Kidney (tissue), 14 donors: Measurements from ENCODE around the gene CD177. TPM values are rescaled to one million over a fixed set of nuclear protein-coding genes. Genes with fewer than 3 reads are reported as not detected.

ENCODE experiments used
- DNase-seq, 5 donors: peaks; one replicate each; pipeline ENCODE4 v3.0.0-alpha.2; 2013 to 2020
- FAIRE-seq: peaks from 2 replicates; lab custom pipeline; 2012; peaks lifted over from hg19 to GRCh38; lab: Jason Lieb, UNC
- H3K27ac ChIP-seq, 2 donors: one replicate each; pipeline ENCODE4 v1.7.0; 2013; ENCODE audit warnings: low read depth in 2 of 2, low read length in 2 of 2, inconsistent platforms in 1 of 2
- H3K27me3 ChIP-seq: one replicate; pipeline ENCODE4 v1.7.1; 2013; ENCODE audit warnings: low read length, inconsistent platforms; ENCODE audit not compliant: control insufficient read depth, insufficient read depth
- H3K36me3 ChIP-seq, 3 donors: one replicate each; pipeline versions ENCODE4 v1.7.0 to v1.7.1; 2013; ENCODE audit warnings: low read length in 3 of 3, control low read depth in 1 of 3, inconsistent platforms in 1 of 3; ENCODE audit not compliant: insufficient read depth in 3 of 3, control insufficient read depth in 2 of 3
- H3K4me1 ChIP-seq, 3 donors: one replicate each; pipeline versions ENCODE4 v1.7.0 to v1.7.1; 2013; ENCODE audit warnings: low read length in 3 of 3, inconsistent platforms in 1 of 3, low read depth in 1 of 3; ENCODE audit not compliant: control insufficient read depth in 2 of 3, insufficient read depth in 2 of 3
- H3K4me3 ChIP-seq, 3 donors: one replicate each; pipeline versions ENCODE4 v1.7.0 to v1.8.1; 2013; ENCODE audit warnings: low read length in 3 of 3, control low read depth in 1 of 3, inconsistent platforms in 1 of 3
- H3K9ac ChIP-seq, 3 donors: one replicate each; pipeline versions ENCODE4 v1.7.0 to v1.7.1; 2013; ENCODE audit warnings: low read length in 3 of 3, control low read depth in 1 of 3, inconsistent platforms in 1 of 3
- H3K9me3 ChIP-seq, 3 donors: one replicate each; pipeline versions ENCODE4 v1.7.0 to v1.7.1; 2013; ENCODE audit warnings: low read length in 3 of 3, control low read depth in 1 of 3, inconsistent platforms in 1 of 3; ENCODE audit not compliant: control insufficient read depth in 2 of 3, insufficient read depth in 1 of 3
- intact Hi-C: fragments of 100-400 bp; cut with DNase I; formaldehyde crosslinking; loops from one replicate; pipeline ENCODE4 v1.11.1; 2022
- polyA plus RNA-seq: library from polyadenylated mRNA; stranded (reverse); fragments of 350-450 nt; fragmentation: Illumina TruSeq; extraction: RNeasy Lipid Tissue Mini Kit (QIAGEN cat#74804); gene quantifications from one replicate; pipeline ENCODE4 v1.2.3, GENCODE V29; 2014; ENCODE audit warnings: low read depth, low replicate concordance; ENCODE audit not compliant: insufficient read depth
- total RNA-seq: library from RNA; stranded (reverse); fragmentation: NEBNext Ultra II Directional; extraction: Animal tissue kit (Norgen Biotek cat#: 25700); gene quantifications from one replicate; pipeline ENCODE4 v1.2.1, GENCODE V29; 2021
- TF ChIP-seq, protein P1 (sequence below): IDR thresholded peaks from 3 replicates; pipeline ENCODE4 v1.5.1; 2012; ENCODE audit warnings: mild to moderate bottlenecking, moderate library complexity, borderline replicate concordance; ENCODE audit not compliant: insufficient read depth; ENCODE audit errors: extremely low read depth
- donor health status: control.
- donor health status: control.
- donor health status: control.
- donor health status: control.
- donor health status: control.
- donor health status: DM: yes; HTN: yes; CAD: no.
- donor health status: Normal renal cell carcinoma (clear cell type).

CD177 gene
- total and polyA plus RNA-seq, 2 donors from 2014 or later, result 0.17 to 0.66 TPM

DNA sequence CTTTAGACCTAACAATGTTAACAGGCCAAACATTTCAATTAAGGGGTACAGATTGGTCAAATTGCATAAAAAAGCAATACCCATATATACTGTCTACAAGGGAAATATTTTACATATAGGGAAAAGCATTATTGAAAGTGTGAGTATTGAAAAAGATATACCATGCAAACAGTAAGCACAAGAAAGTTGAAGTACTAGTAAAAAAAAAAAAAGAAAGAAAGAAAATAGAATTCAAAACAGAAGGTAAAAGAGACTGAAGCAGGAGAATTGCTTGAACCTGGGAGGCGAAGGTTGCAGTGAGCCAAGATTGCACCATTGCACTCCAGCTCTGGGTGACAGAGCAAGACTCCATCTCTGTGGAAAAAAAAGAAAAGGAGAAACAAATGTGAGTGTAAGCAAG, 55.9 kb downstream of the CD177 start:
- intact Hi-C loops, result no loop called here
- no peak for FAIRE-seq
- no peaks in the 10 kb centered on the region for H3K27me3 ChIP-seq

DNA sequence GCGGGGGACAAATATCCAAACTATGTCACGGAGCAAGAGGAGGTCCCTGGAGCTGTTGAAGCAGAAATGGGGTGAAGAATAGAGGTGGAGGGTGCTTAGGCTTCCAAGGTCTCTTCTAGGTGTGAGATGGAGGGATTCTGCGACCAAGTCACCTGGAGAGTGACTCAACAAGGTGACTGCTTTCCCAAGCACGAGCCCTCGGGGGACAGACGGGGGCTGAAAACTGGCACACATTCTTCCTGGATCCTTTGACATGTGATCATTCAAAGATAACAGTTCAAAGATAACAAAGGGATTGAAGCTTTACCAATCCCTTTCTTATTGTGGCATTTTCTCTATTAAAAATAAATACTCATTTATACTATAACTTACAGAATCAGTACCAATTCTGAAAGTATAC, 59.0 kb downstream of the CD177 start:
- FAIRE-seq (no peak), DNase-seq (no peak)
- TF ChIP-seq, protein P1, sequence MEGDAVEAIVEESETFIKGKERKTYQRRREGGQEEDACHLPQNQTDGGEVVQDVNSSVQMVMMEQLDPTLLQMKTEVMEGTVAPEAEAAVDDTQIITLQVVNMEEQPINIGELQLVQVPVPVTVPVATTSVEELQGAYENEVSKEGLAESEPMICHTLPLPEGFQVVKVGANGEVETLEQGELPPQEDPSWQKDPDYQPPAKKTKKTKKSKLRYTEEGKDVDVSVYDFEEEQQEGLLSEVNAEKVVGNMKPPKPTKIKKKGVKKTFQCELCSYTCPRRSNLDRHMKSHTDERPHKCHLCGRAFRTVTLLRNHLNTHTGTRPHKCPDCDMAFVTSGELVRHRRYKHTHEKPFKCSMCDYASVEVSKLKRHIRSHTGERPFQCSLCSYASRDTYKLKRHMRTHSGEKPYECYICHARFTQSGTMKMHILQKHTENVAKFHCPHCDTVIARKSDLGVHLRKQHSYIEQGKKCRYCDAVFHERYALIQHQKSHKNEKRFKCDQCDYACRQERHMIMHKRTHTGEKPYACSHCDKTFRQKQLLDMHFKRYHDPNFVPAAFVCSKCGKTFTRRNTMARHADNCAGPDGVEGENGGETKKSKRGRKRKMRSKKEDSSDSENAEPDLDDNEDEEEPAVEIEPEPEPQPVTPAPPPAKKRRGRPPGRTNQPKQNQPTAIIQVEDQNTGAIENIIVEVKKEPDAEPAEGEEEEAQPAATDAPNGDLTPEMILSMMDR, result no peak
- H3K4me3 ChIP-seq, result no peak overlapping the region
- no peaks in the 10 kb centered on the region for H3K9me3 ChIP-seq
- no peak overlapping the region for H3K9ac ChIP-seq
- intact Hi-C loops, result no loop called here
- H3K4me1 ChIP-seq, result no peaks in the 10 kb centered on the region
- no peaks in the 10 kb centered on the region for H3K36me3 ChIP-seq
- H3K27ac ChIP-seq, result no peak overlapping the region
- no peaks in the 10 kb centered on the region for H3K27me3 ChIP-seq

More for the DNA sequence above, 55.9 kb downstream of the CD177 start:
- TF ChIP-seq, protein P1, result no peak
- H3K9me3 ChIP-seq, result no peaks in the 10 kb centered on the region
- H3K36me3 ChIP-seq, result no peaks in the 10 kb centered on the region
- no peak overlapping the region for H3K4me3 ChIP-seq
- H3K4me1 ChIP-seq, result no peaks in the 10 kb centered on the region
- no peak for DNase-seq
- H3K27ac ChIP-seq, result no peak overlapping the region
- no peak overlapping the region for H3K9ac ChIP-seq

Other genes starting within 250 kb of the CD177 start
- not detected for gene PSG5, start 167.2 kb upstream of the CD177 start, total RNA-seq
- not detected for gene PSG5, start 167.2 kb upstream of the CD177 start, polyA plus RNA-seq
- gene PSG4, start 148.0 kb upstream of the CD177 start, total RNA-seq, result 0.35 TPM
- not detected for gene PSG4, start 148.0 kb upstream of the CD177 start, polyA plus RNA-seq
- not detected for gene PSG9, start 84.2 kb upstream of the CD177 start, total RNA-seq
- gene PSG9, start 84.2 kb upstream of the CD177 start, polyA plus RNA-seq, result not detected
- not detected for gene TEX101, start 61.2 kb downstream of the CD177 start, total RNA-seq
- gene TEX101, start 61.2 kb downstream of the CD177 start, polyA plus RNA-seq, result not detected
- 1.7 TPM for gene LYPD3, start 111.9 kb downstream of the CD177 start, total RNA-seq
- gene LYPD3, start 111.9 kb downstream of the CD177 start, polyA plus RNA-seq, result 2.2 TPM
- gene PHLDB3, start 151.1 kb downstream of the CD177 start, total RNA-seq, result 10.8 TPM
- 8.2 TPM for gene PHLDB3, start 151.1 kb downstream of the CD177 start, polyA plus RNA-seq
- 61.3 TPM for gene ETHE1, start 173.5 kb downstream of the CD177 start, total RNA-seq
- gene ETHE1, start 173.5 kb downstream of the CD177 start, polyA plus RNA-seq, result 81.8 TPM
- 3.1 TPM for gene ZNF575, start 179.5 kb downstream of the CD177 start, total RNA-seq
- gene ZNF575, start 179.5 kb downstream of the CD177 start, polyA plus RNA-seq, result 2.8 TPM
- gene XRCC1, start 221.8 kb downstream of the CD177 start, total RNA-seq, result 24.5 TPM
- gene XRCC1, start 221.8 kb downstream of the CD177 start, polyA plus RNA-seq, result 19.3 TPM
- 14.8 TPM for gene PINLYP, start 222.1 kb downstream of the CD177 start, total RNA-seq
- 41.8 TPM for gene PINLYP, start 222.1 kb downstream of the CD177 start, polyA plus RNA-seq
- gene IRGQ, start 242.4 kb downstream of the CD177 start, total RNA-seq, result 24.2 TPM
- gene IRGQ, start 242.4 kb downstream of the CD177 start, polyA plus RNA-seq, result 9.5 TPM
- 15.3 TPM for gene ZNF576, start 242.9 kb downstream of the CD177 start, total RNA-seq
- 25.6 TPM for gene ZNF576, start 242.9 kb downstream of the CD177 start, polyA plus RNA-seq